ENCODE results near the gene PLEKHG3.
"Not testable (repeated sequence)": the region's sequence is repeated elsewhere in the genome, so short reads cannot be mapped to it uniquely, and the experiment has no call there.

Gene PLEKHG3

GRCh38 chr14:64658700-64659264, 45.4 kb upstream of the PLEKHG3 start:
- H4K8ac ChIP-seq (ENCODE audit: low read length); H3K36me3 ChIP-seq (ENCODE audit: control insufficient read depth in 1 of 2, insufficient read depth in 2 of 2, low read depth in 1 of 2, low read length in 2 of 2): not testable (repeated sequence)
- whole genome bisulfite sequencing = 92% methylated on average over 12 of the region's 13 CpGs

GRCh38 chr14:64659366-64659765, 44.9 kb upstream of the PLEKHG3 start:
- Histone ChIP-seq H3K79me1 (replicated peaks; ENCODE audit: low read length, poor library complexity, severe bottlenecking) (no peaks in the 10 kb centered on the region), H2BK5ac (ENCODE audit: low read depth, low read length, poor library complexity, severe bottlenecking) (no peak overlapping the region)
- WGBS = 78% methylated on average over 5 of the region's 5 CpGs

More at GRCh38 chr14:64658700-64659264, 45.4 kb upstream of the PLEKHG3 start:
- H2BK15ac ChIP-seq (ENCODE audit: low read depth, poor library complexity, severe bottlenecking); H3K9me3 ChIP-seq (ENCODE audit: control insufficient read depth, low read length); H3K4ac ChIP-seq (ENCODE audit: low read depth in 1 of 2, low read length in 2 of 2); H3K18ac ChIP-seq (ENCODE audit: low read depth in 1 of 2, low read length in 2 of 2); H3K27ac ChIP-seq (ENCODE audit: low read length, poor library complexity, severe bottlenecking); H4K91ac ChIP-seq (ENCODE audit: low read length); H3K79me1 ChIP-seq (replicated peaks; ENCODE audit: low read length, poor library complexity, severe bottlenecking); H3K23ac ChIP-seq (ENCODE audit: low read length in 2 of 2); DNase-seq; H2AK5ac ChIP-seq (ENCODE audit: low read length, severe bottlenecking); H3K9ac ChIP-seq (ENCODE audit: low read length); H2BK120ac ChIP-seq (ENCODE audit: low read depth, low read length); H3K4me3 ChIP-seq (ENCODE audit: insufficient read depth in 1 of 2, low read depth in 1 of 2, low read length in 2 of 2); H2AFZ ChIP-seq (ENCODE audit: low read depth, low read length); H3K4me2 ChIP-seq (ENCODE audit: low read length, poor library complexity, severe bottlenecking); H2BK12ac ChIP-seq (ENCODE audit: low read length in 2 of 2); H2BK5ac ChIP-seq (ENCODE audit: low read depth, low read length, poor library complexity, severe bottlenecking): not testable (repeated sequence)
- Histone ChIP-seq H3K14ac (ENCODE audit: low read length in 2 of 2) (peak overlapping the region in 1 of 2 experiments; percentile 3), H3K4me1 (ENCODE audit: control insufficient read depth, insufficient read depth, low read depth, low read length) (peaks cover 15% of the 10 kb centered on the region), H3K27me3 (ENCODE audit: control insufficient read depth in 1 of 2, insufficient read depth in 1 of 2, low read length in 2 of 2) (peaks cover 0 to 11% of the 10 kb centered on the region in 2 experiments)

GRCh38 chr14:64663174-64663573, 41.0 kb upstream of the PLEKHG3 start:
- no peak overlapping the region for H2BK12ac ChIP-seq (ENCODE audit: low read length in 2 of 2)
- H3K9me3 ChIP-seq (ENCODE audit: control insufficient read depth, low read length) = no peaks in the 10 kb centered on the region
- H2AK5ac ChIP-seq (ENCODE audit: low read length, severe bottlenecking) = no peak overlapping the region
- H3K79me1 ChIP-seq (replicated peaks; ENCODE audit: low read length, poor library complexity, severe bottlenecking) = no peaks in the 10 kb centered on the region
- H3K18ac ChIP-seq (ENCODE audit: low read depth in 1 of 2, low read length in 2 of 2) = no peak overlapping the region
- no peak overlapping the region for H3K4me3 ChIP-seq (ENCODE audit: insufficient read depth in 1 of 2, low read depth in 1 of 2, low read length in 2 of 2)
- no peak overlapping the region for H3K9ac ChIP-seq (ENCODE audit: low read length)
- no peak overlapping the region for H2BK5ac ChIP-seq (ENCODE audit: low read depth, low read length, poor library complexity, severe bottlenecking)
- peaks cover 9% of the 10 kb centered on the region for H3K4me1 ChIP-seq (ENCODE audit: control insufficient read depth, insufficient read depth, low read depth, low read length)
- no peak overlapping the region for H2AFZ ChIP-seq (ENCODE audit: low read depth, low read length)
- WGBS = 72% methylated on average over 6 of the region's 6 CpGs
- no peak overlapping the region for H3K23ac ChIP-seq (ENCODE audit: low read length in 2 of 2)
- H3K27me3 ChIP-seq (ENCODE audit: control insufficient read depth in 1 of 2, insufficient read depth in 1 of 2, low read length in 2 of 2) = peaks cover 0 to 11% of the 10 kb centered on the region in 2 experiments
- peak overlapping the region; percentile 64 for H3K27ac ChIP-seq (ENCODE audit: low read length, poor library complexity, severe bottlenecking)
- H4K91ac ChIP-seq (ENCODE audit: low read length) = no peak overlapping the region
- H3K36me3 ChIP-seq (ENCODE audit: control insufficient read depth in 1 of 2, insufficient read depth in 2 of 2, low read depth in 1 of 2, low read length in 2 of 2) = no peaks in the 10 kb centered on the region
- DNase-seq = no peak
- H4K8ac ChIP-seq (ENCODE audit: low read length) = no peak overlapping the region
- H3K14ac ChIP-seq (ENCODE audit: low read length in 2 of 2) = no peak overlapping the region
- no peak overlapping the region for H2BK15ac ChIP-seq (ENCODE audit: low read depth, poor library complexity, severe bottlenecking)
- no peak overlapping the region for H3K4me2 ChIP-seq (ENCODE audit: low read length, poor library complexity, severe bottlenecking)
- no peak overlapping the region for H2BK120ac ChIP-seq (ENCODE audit: low read depth, low read length)
- no peak overlapping the region for H3K4ac ChIP-seq (ENCODE audit: low read depth in 1 of 2, low read length in 2 of 2)

More at GRCh38 chr14:64659366-64659765, 44.9 kb upstream of the PLEKHG3 start:
- Histone ChIP-seq H2BK15ac (ENCODE audit: low read depth, poor library complexity, severe bottlenecking) (no peak overlapping the region), H2BK120ac (ENCODE audit: low read depth, low read length) (no peak overlapping the region), H3K14ac (ENCODE audit: low read length in 2 of 2) (no peak overlapping the region), H4K91ac (ENCODE audit: low read length) (no peak overlapping the region), H3K4me3 (ENCODE audit: insufficient read depth in 1 of 2, low read depth in 1 of 2, low read length in 2 of 2) (no peak overlapping the region), H3K27me3 (ENCODE audit: control insufficient read depth in 1 of 2, insufficient read depth in 1 of 2, low read length in 2 of 2) (peaks cover 0 to 11% of the 10 kb centered on the region in 2 experiments), H3K18ac (ENCODE audit: low read depth in 1 of 2, low read length in 2 of 2) (no peak overlapping the region), H2BK12ac (ENCODE audit: low read length in 2 of 2) (no peak overlapping the region), H3K9ac (ENCODE audit: low read length) (no peak overlapping the region), H3K23ac (ENCODE audit: low read length in 2 of 2) (no peak overlapping the region), H4K8ac (ENCODE audit: low read length) (no peak overlapping the region), H3K4me1 (ENCODE audit: control insufficient read depth, insufficient read depth, low read depth, low read length) (peaks cover 16% of the 10 kb centered on the region), H3K4me2 (ENCODE audit: low read length, poor library complexity, severe bottlenecking) (no peak overlapping the region), H2AFZ (ENCODE audit: low read depth, low read length) (no peak overlapping the region), H2AK5ac (ENCODE audit: low read length, severe bottlenecking) (peak overlapping the region; percentile 6), H3K27ac (ENCODE audit: low read length, poor library complexity, severe bottlenecking) (no peak overlapping the region), H3K9me3 (ENCODE audit: control insufficient read depth, low read length) (no peaks in the 10 kb centered on the region), H3K36me3 (ENCODE audit: control insufficient read depth in 1 of 2, insufficient read depth in 2 of 2, low read depth in 1 of 2, low read length in 2 of 2) (no peaks in the 10 kb centered on the region), H3K4ac (ENCODE audit: low read depth in 1 of 2, low read length in 2 of 2) (no peak overlapping the region)
- peak; percentile 43 for DNase-seq

GRCh38 chr14:64671591-64671990, 32.6 kb upstream of the PLEKHG3 start:
- Histone ChIP-seq H3K23ac (ENCODE audit: low read length in 2 of 2) (no peak overlapping the region), H3K14ac (ENCODE audit: low read length in 2 of 2) (no peak overlapping the region), H2AK5ac (ENCODE audit: low read length, severe bottlenecking) (no peak overlapping the region), H2BK12ac (ENCODE audit: low read length in 2 of 2) (no peak overlapping the region), H3K18ac (ENCODE audit: low read depth in 1 of 2, low read length in 2 of 2) (no peak overlapping the region), H3K27me3 (ENCODE audit: control insufficient read depth in 1 of 2, insufficient read depth in 1 of 2, low read length in 2 of 2) (peaks cover 0 to 13% of the 10 kb centered on the region in 2 experiments), H4K91ac (ENCODE audit: low read length) (no peak overlapping the region), H3K9ac (ENCODE audit: low read length) (no peak overlapping the region), H3K4ac (ENCODE audit: low read depth in 1 of 2, low read length in 2 of 2) (no peak overlapping the region), H3K4me3 (ENCODE audit: insufficient read depth in 1 of 2, low read depth in 1 of 2, low read length in 2 of 2) (no peak overlapping the region), H2BK15ac (ENCODE audit: low read depth, poor library complexity, severe bottlenecking) (no peak overlapping the region), H3K9me3 (ENCODE audit: control insufficient read depth, low read length) (no peaks in the 10 kb centered on the region), H3K36me3 (ENCODE audit: control insufficient read depth in 1 of 2, insufficient read depth in 2 of 2, low read depth in 1 of 2, low read length in 2 of 2) (no peaks in the 10 kb centered on the region), H4K8ac (ENCODE audit: low read length) (no peak overlapping the region), H3K4me2 (ENCODE audit: low read length, poor library complexity, severe bottlenecking) (no peak overlapping the region), H2BK120ac (ENCODE audit: low read depth, low read length) (no peak overlapping the region), H3K27ac (ENCODE audit: low read length, poor library complexity, severe bottlenecking) (no peak overlapping the region), H3K4me1 (ENCODE audit: control insufficient read depth, insufficient read depth, low read depth, low read length) (peaks cover 10% of the 10 kb centered on the region), H2BK5ac (ENCODE audit: low read depth, low read length, poor library complexity, severe bottlenecking) (no peak overlapping the region), H3K79me1 (replicated peaks; ENCODE audit: low read length, poor library complexity, severe bottlenecking) (no peaks in the 10 kb centered on the region), H2AFZ (ENCODE audit: low read depth, low read length) (no peak overlapping the region)
- peak; percentile 76 for DNase-seq
- WGBS = 24% methylated on average over 3 of the region's 3 CpGs
